Left lung (tissue), 10 donors: ENCODE measurements around the gene CABLES2. TPM values are rescaled to one million over a fixed set of nuclear protein-coding genes. Genes with fewer than 3 reads are reported as not detected.

Source experiments
- ATAC-seq: fragments of 200-7000 bp; cut with Tn5 transposase; one replicate; pipeline ENCODE4 v1.9.1; 2020; ENCODE audit warnings: moderate library complexity
- DNase-seq, 4 donors: peaks; one replicate each; pipeline ENCODE4 v3.0.0-alpha.2; 2013 to 2020
- H3K27ac ChIP-seq, 2 donors: fragments of 200-600 bp; sonication (generic) in 1 of 2; one replicate each; pipeline versions ENCODE4 v1.5.0 to v1.8.0; 2020 to 2021
- H3K27me3 ChIP-seq, 2 donors: fragments of 200-600 bp; sonication (generic) in 1 of 2; one replicate each; pipeline versions ENCODE4 v1.5.0 to v1.8.0; 2020 to 2021
- H3K36me3 ChIP-seq, 2 donors: fragments of 200-600 bp; sonication (generic) in 1 of 2; one replicate each; pipeline versions ENCODE4 v1.5.0 to v1.8.0; 2020 to 2021
- H3K4me1 ChIP-seq, 2 donors: fragments of 200-600 bp; one replicate each; pipeline ENCODE4 v1.8.0; 2021
- H3K4me3 ChIP-seq, 2 donors: fragments of 200-600 bp; sonication (generic) in 1 of 2; one replicate each; pipeline versions ENCODE4 v1.5.0 to v1.8.0; 2020 to 2021; ENCODE audit warnings: mild to moderate bottlenecking in 1 of 2
- H3K9me3 ChIP-seq, 2 donors: fragments of 200-600 bp; sonication (generic) in 1 of 2; one replicate each; pipeline versions ENCODE4 v1.5.0 to v1.8.0; 2020 to 2021
- intact Hi-C, 2 donors: fragments of 100-400 bp; cut with DNase I; formaldehyde crosslinking; loops; one replicate each; pipeline versions ENCODE4 v1.11.2 to v1.14.2; 2022
- polyA plus RNA-seq, 6 donors: library from polyadenylated mRNA; unstranded; fragments of 120-200 nt; gene quantifications; one replicate each; pipeline ENCODE4 v1.2.1, GENCODE V29; 2013; ENCODE audit not compliant: insufficient read length in 6 of 6
- total RNA-seq, 2 donors: library from RNA; stranded (reverse); fragmentation: NEBNext Ultra II Directional; extraction: Animal tissue kit (Norgen Biotek cat#: 25700); gene quantifications; one replicate each; pipeline ENCODE4 v1.2.1, GENCODE V29; 2021
- TF ChIP-seq, protein P1 (sequence below), 2 donors: fragments of 200-600 bp; sonication (generic) in 1 of 2; IDR thresholded peaks; one replicate each; pipeline versions ENCODE4 v1.5.0 to v1.8.0; 2021; ENCODE audit warnings: antibody characterized with exemption in 2 of 2
- donor health status: DM: no; HTN: yes; CAD: no.
- donor health status: DM: no; HTN: no; CAD: no.

CABLES2 gene
- total and polyA plus RNA-seq, 8 donors: 4.1 to 16.7 (median 13.2) TPM

GRCh38 chr20:62378215-62378614 lies 28.9 kb downstream of the CABLES2 start:
- ATAC-seq: no peak
- peaks cover 31 to 54% of the 10 kb centered on the region in 2 donors for H3K4me1 ChIP-seq
- no peaks in the 10 kb centered on the region for H3K36me3 ChIP-seq
- no peak overlapping the region for H3K4me3 ChIP-seq
- no peaks in the 10 kb centered on the region for H3K9me3 ChIP-seq
- peak overlapping the region in 1 of 2 donors; percentile 28 for H3K27ac ChIP-seq
- intact Hi-C loops: loop anchor here in 1 of 2 donors (10.0 kb wide), 1 partner anchor 73 kb away; the partner anchor contains the start of gene ADRM1
- DNase-seq: peak in 1 of 4 donors; percentile 41
- no peaks in the 10 kb centered on the region for H3K27me3 ChIP-seq
- TF ChIP-seq, protein P1, sequence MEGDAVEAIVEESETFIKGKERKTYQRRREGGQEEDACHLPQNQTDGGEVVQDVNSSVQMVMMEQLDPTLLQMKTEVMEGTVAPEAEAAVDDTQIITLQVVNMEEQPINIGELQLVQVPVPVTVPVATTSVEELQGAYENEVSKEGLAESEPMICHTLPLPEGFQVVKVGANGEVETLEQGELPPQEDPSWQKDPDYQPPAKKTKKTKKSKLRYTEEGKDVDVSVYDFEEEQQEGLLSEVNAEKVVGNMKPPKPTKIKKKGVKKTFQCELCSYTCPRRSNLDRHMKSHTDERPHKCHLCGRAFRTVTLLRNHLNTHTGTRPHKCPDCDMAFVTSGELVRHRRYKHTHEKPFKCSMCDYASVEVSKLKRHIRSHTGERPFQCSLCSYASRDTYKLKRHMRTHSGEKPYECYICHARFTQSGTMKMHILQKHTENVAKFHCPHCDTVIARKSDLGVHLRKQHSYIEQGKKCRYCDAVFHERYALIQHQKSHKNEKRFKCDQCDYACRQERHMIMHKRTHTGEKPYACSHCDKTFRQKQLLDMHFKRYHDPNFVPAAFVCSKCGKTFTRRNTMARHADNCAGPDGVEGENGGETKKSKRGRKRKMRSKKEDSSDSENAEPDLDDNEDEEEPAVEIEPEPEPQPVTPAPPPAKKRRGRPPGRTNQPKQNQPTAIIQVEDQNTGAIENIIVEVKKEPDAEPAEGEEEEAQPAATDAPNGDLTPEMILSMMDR (IDR thresholded peaks at IDR 0.05): no peak

- H3K4me3 ChIP-seq: no peak overlapping the region
- DNase-seq (peak in 1 of 4 donors; percentile 45), ATAC-seq (peak; percentile 17)
- peak overlapping the region in 1 of 2 donors; percentile 28 for H3K27ac ChIP-seq
- no peaks in the 10 kb centered on the region for H3K27me3 ChIP-seq
- no peaks in the 10 kb centered on the region for H3K36me3 ChIP-seq
- intact Hi-C loops: loop anchor here in 1 of 2 donors (10.0 kb wide), 1 partner anchor 73 kb away; the partner anchor contains the start of gene ADRM1
- TF ChIP-seq, protein P1 (IDR thresholded peaks at IDR 0.05): no peak
- H3K4me1 ChIP-seq: peaks cover 31 to 51% of the 10 kb centered on the region in 2 donors
- H3K9me3 ChIP-seq: no peaks in the 10 kb centered on the region
Measured at GRCh38 chr20:62377615-62378178, 29.4 kb downstream of the CABLES2 start.

DNA sequence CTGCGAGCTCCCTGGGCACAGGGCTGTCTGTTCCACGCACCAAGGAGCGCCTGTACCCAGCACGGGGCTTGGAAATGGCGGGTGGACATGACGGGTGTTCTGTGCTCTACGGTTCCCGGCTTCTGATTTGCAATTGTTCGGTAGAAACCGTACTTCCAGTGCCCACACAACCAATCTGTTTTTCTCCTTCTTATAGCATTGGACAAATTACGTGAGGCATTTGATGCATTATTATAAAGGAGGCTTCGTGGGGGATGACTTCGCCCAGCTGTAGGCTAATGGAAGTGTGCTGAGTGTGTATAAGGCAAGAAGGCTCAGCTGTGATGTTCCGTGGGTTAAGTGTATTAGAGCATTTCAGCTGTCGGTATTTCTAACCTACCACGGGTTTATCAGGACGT lies 30.0 kb downstream of the CABLES2 start:
- intact Hi-C loops: loop anchor here in 1 of 2 donors (10.0 kb wide), 1 partner anchor 72 kb away; the partner anchor contains the start of gene ADRM1
- ATAC-seq (no peak), DNase-seq (no peak)
- TF ChIP-seq, protein P1 (IDR thresholded peaks at IDR 0.05): no peak
- Histone ChIP-seq H3K27ac (peak overlapping the region; percentile 28 to 59), H3K9me3 (no peaks in the 10 kb centered on the region), H3K27me3 (no peaks in the 10 kb centered on the region), H3K36me3 (no peaks in the 10 kb centered on the region), H3K4me3 (no peak overlapping the region), H3K4me1 (peaks cover 31 to 47% of the 10 kb centered on the region in 2 donors)

DNA sequence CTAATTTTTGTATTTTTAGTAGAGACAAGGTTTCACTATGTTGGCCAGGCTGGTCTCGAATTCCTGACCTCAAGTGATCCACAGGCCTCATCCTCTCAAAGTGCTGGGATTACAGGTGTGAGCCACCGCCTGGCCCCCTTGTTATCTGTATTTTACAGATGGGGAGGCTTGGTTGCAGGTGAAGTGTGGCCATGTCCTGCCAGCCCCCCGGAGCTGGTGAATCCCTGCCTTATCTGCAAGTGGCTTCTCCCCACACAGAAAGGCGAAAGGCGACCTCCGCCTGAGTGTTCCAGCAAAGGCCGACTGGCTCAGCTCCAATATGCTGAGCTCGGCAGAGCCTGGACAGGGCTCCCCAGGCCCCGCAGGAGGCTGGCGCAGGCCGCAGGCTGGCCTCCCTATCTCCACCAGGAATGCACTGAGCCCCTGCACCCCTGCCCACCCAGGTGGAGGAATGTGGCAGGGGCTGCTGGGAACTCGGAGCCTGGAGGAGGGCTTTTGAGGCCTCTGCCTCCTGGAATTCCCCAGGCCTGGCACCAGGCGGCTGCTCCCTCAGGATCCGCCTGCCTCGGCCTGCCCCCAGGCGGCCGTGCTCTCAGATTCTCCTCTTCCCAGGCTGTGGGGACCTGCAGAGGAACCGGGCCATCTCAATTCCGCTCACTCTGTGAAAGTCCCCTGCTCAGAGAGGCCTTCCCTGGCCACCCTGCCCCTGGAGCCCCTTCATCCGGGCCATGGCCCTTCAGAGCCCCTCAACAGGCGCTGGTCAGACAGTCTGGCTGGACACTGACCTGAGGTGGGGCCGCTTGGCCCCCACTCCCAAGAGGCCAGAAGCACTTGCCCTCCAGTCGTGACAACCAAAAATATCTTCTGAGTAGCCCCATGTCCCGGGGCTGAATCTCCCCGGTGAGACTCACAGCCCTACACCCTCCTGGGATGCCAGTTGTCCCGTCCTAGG lies 30.7 kb downstream of the CABLES2 start:
- TF ChIP-seq, protein P1 (IDR thresholded peaks at IDR 0.05): peak; percentile 37 to 52
- peak overlapping the region; percentile 5 to 59 for H3K27ac ChIP-seq
- intact Hi-C loops: loop anchor here in 1 of 2 donors (10.0 kb wide), 1 partner anchor 72 kb away; the partner anchor contains the start of gene ADRM1
- no peaks in the 10 kb centered on the region for H3K9me3 ChIP-seq
- H3K4me1 ChIP-seq: peaks cover 31 to 45% of the 10 kb centered on the region in 2 donors
- peak; percentile 82 for ATAC-seq
- peak in 1 of 4 donors; percentile 80 for DNase-seq
- H3K27me3 ChIP-seq: no peaks in the 10 kb centered on the region
- no peak overlapping the region for H3K4me3 ChIP-seq
- no peaks in the 10 kb centered on the region for H3K36me3 ChIP-seq
